Adrenal gland (tissue), 5 donors: ENCODE data around the gene RNF146.

Source experiments
- POLR2A ChIP-seq, 2 donors: fragments of 450-650 bp; IDR thresholded peaks; one replicate each; pipeline ENCODE4 v1.6.1; 2017; ENCODE audit warnings: antibody characterized with exemption in 2 of 2, mild to moderate bottlenecking in 2 of 2, moderate library complexity in 1 of 2
- TF ChIP-seq, protein P1 (sequence below), 6 experiments: fragments of 450-650 bp in 4 of 6; fragments of 200-600 bp in 2 of 6; sonication (generic) in 1 of 6; IDR thresholded peaks; 1 replicate in 5 of 6; 2 replicates in 1 of 6; pipeline versions ENCODE4 v1.5.1 to v1.8.0; 2016 to 2021; ENCODE audit warnings: antibody characterized with exemption in 6 of 6, mild to moderate bottlenecking in 2 of 6, moderate library complexity in 1 of 6
- donor health status: DM: no; HTN: no; CAD: no.

DNA sequence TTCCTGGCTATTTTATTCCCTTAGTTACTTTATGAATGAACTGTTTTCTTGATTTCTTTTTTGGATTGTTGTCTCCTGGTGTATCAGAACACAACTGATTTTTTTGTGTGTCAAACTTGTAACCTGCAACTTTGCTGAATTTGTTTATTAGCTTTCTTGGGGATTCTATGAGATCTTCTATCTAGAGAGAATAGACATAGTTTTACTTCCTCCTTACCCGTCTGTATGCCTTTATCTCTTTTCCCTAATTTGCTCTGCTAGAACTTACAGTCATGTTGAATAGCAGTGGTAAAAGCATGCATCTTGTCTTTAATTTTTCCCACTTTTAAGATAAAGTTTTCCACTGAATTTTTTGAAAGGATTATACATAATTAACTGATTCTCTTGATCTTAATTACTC is 13.2 kb downstream of the RNF146 start:
- TF ChIP-seq, protein P1, sequence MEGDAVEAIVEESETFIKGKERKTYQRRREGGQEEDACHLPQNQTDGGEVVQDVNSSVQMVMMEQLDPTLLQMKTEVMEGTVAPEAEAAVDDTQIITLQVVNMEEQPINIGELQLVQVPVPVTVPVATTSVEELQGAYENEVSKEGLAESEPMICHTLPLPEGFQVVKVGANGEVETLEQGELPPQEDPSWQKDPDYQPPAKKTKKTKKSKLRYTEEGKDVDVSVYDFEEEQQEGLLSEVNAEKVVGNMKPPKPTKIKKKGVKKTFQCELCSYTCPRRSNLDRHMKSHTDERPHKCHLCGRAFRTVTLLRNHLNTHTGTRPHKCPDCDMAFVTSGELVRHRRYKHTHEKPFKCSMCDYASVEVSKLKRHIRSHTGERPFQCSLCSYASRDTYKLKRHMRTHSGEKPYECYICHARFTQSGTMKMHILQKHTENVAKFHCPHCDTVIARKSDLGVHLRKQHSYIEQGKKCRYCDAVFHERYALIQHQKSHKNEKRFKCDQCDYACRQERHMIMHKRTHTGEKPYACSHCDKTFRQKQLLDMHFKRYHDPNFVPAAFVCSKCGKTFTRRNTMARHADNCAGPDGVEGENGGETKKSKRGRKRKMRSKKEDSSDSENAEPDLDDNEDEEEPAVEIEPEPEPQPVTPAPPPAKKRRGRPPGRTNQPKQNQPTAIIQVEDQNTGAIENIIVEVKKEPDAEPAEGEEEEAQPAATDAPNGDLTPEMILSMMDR (IDR thresholded peaks at IDR 0.05) = no peak
- TF ChIP-seq POLR2A (IDR thresholded peaks at IDR 0.05) = no peak
